GM12878 (cell line): Measurements from ENCODE around the gene CCDC88C. TPM values are rescaled to one million over a fixed set of nuclear protein-coding genes. Genes with fewer than 3 reads are reported as not detected.

Experiments used
- CBFB ChIP-seq: IDR thresholded peaks from 2 replicates; pipeline ENCODE4 v1.6.1; 2016; ENCODE audit warnings: antibody characterized with exemption, low read depth
- CBX5 ChIP-seq: sonication (generic); IDR thresholded peaks from 2 replicates; pipeline ENCODE4 v1.6.1; 2016; ENCODE audit warnings: low read depth, moderate library complexity, mild to moderate bottlenecking, inconsistent platforms
- EGR1 ChIP-seq, 2 experiments: IDR thresholded peaks; 1 replicate in 1 of 2; 2 replicates in 1 of 2; pipeline ENCODE4 v1.6.1; 2011 to 2012; ENCODE audit warnings: low read depth in 2 of 2, low read length in 2 of 2, borderline replicate concordance in 1 of 2, mild to moderate bottlenecking in 1 of 2, moderate library complexity in 1 of 2
- ESRRA ChIP-seq: IDR thresholded peaks from 2 replicates; pipeline ENCODE4 v1.6.1; 2012; ENCODE audit warnings: mild to moderate bottlenecking, low read length, improper control_type of control experiment
- ETV6 ChIP-seq, 2 experiments: fragments of 450-650 bp in 1 of 2; IDR thresholded peaks in 1 of 2; conservative IDR thresholded peaks in 1 of 2; 2 replicates each; pipeline ENCODE4 v1.6.1; 2014; ENCODE audit warnings: antibody characterized with exemption in 1 of 2, borderline replicate concordance in 1 of 2, low read depth in 1 of 2, mild to moderate bottlenecking in 1 of 2, moderate library complexity in 1 of 2
- MEF2A ChIP-seq: IDR thresholded peaks from 2 replicates; pipeline ENCODE4 v1.6.1; 2011; ENCODE audit warnings: low read depth, mild to moderate bottlenecking, low read length, moderate library complexity; ENCODE audit not compliant: insufficient read depth
- MEF2B ChIP-seq: fragments of 450-650 bp; IDR thresholded peaks from 2 replicates; pipeline ENCODE4 v1.6.1; 2018; ENCODE audit warnings: mild to moderate bottlenecking, moderate library complexity; ENCODE audit not compliant: partially characterized antibody, poor library complexity, severe bottlenecking
- MXI1 ChIP-seq: fragments of 150-350 bp; IDR thresholded peaks from 2 replicates; pipeline ENCODE4 v1.6.1; 2011; ENCODE audit warnings: low read depth, mild to moderate bottlenecking, inconsistent platforms, low read length, improper control_type of control experiment
- MYB ChIP-seq: fragments of 150-350 bp; IDR thresholded peaks from 2 replicates; pipeline ENCODE4 v1.6.1; 2014; ENCODE audit warnings: mild to moderate bottlenecking, low read depth, low read length, borderline replicate concordance
- NR2C1 ChIP-seq: fragments of 450-650 bp; IDR thresholded peaks from 2 replicates; pipeline ENCODE4 v1.6.1; 2017; ENCODE audit warnings: antibody characterized with exemption, mild to moderate bottlenecking, moderate library complexity
- NRF1 ChIP-seq: conservative IDR thresholded peaks from 2 replicates; pipeline ENCODE4 v1.6.1; 2011; ENCODE audit warnings: mild to moderate bottlenecking, low read depth, low read length, improper control_type of control experiment
- PAX8 ChIP-seq: fragments of 450-650 bp; IDR thresholded peaks from 2 replicates; pipeline ENCODE4 v1.6.1; 2017; ENCODE audit warnings: mild to moderate bottlenecking, moderate library complexity
- SMAD1 ChIP-seq: fragments of 450-650 bp; IDR thresholded peaks from 2 replicates; pipeline ENCODE4 v1.6.1; 2018; ENCODE audit warnings: mild to moderate bottlenecking, low read depth; ENCODE audit not compliant: partially characterized antibody
- SMARCA5 ChIP-seq: fragments of 450-650 bp; IDR thresholded peaks from 2 replicates; pipeline ENCODE4 v1.6.1; 2017; ENCODE audit warnings: mild to moderate bottlenecking
- SUPT20H ChIP-seq: IDR thresholded peaks from 2 replicates; pipeline ENCODE4 v1.6.1; 2011; ENCODE audit warnings: low read depth, mild to moderate bottlenecking, low read length, moderate library complexity, borderline replicate concordance; ENCODE audit not compliant: control insufficient read depth
- TAF1 ChIP-seq: IDR thresholded peaks from 2 replicates; pipeline ENCODE4 v1.6.1; 2011; ENCODE audit warnings: mild to moderate bottlenecking, low read depth, low read length, borderline replicate concordance
- TCF7 ChIP-seq: IDR thresholded peaks from 2 replicates; pipeline ENCODE4 v1.6.1; 2014; ENCODE audit warnings: antibody characterized with exemption, borderline replicate concordance
- ZBTB33 ChIP-seq: fragments of 450-650 bp; IDR thresholded peaks from 2 replicates; pipeline ENCODE4 v1.6.1; 2017; ENCODE audit warnings: mild to moderate bottlenecking
- ZNF217 ChIP-seq: fragments of 450-650 bp; IDR thresholded peaks from 2 replicates; pipeline ENCODE4 v1.6.1; 2017; ENCODE audit warnings: antibody characterized with exemption, mild to moderate bottlenecking
- ZNF592 ChIP-seq: fragments of 450-650 bp; IDR thresholded peaks from 2 replicates; pipeline ENCODE4 v1.6.1; 2017; ENCODE audit warnings: mild to moderate bottlenecking, moderate library complexity
- polyA plus RNA-seq, 11 experiments: library from polyadenylated mRNA; depleted of rRNA in 4 of 11; unstranded in 6 of 11; stranded (reverse) in 5 of 11; fragments of >200 nt; fragmentation: Nextera tagmentation in 4 of 11; fragmentation: Illumina TruSeq in 1 of 11; extraction: Ambion mirVana in 4 of 11; extraction: Trizol in 1 of 11; gene quantifications; 1 replicate in 1 of 11; 2 replicates in 10 of 11; pipeline versions ENCODE4 v1.2.1 to v1.2.3, GENCODE V29; 2011 to 2016; ENCODE audit warnings: inconsistent platforms in 2 of 11, missing spikeins in 2 of 11, low read depth in 1 of 11
- total RNA-seq, 4 experiments: library from RNA; depleted of rRNA in 3 of 4; stranded (reverse); fragments of >200 nt in 3 of 4; fragmentation: Illumina TruSeq in 1 of 4; extraction: Trizol in 1 of 4; gene quantifications; 2 replicates each; pipeline versions ENCODE4 v1.2.1 to v1.2.3, GENCODE V29; 2013 to 2021
- TF ChIP-seq, protein P1 (sequence below), 3 experiments: IDR thresholded peaks in 2 of 3; conservative IDR thresholded peaks in 1 of 3; 2 replicates each; pipeline ENCODE4 v1.5.1; 2011; ENCODE audit warnings: low read depth in 3 of 3, low read length in 3 of 3, mild to moderate bottlenecking in 3 of 3, control low read depth in 2 of 3, moderate library complexity in 2 of 3, inconsistent platforms in 1 of 3, mixed read lengths in 1 of 3; ENCODE audit not compliant: control insufficient read depth in 2 of 3, insufficient read depth in 1 of 3; ENCODE audit errors: extremely low read depth in 1 of 3

The CCDC88C gene
- total and polyA plus RNA-seq, 10 of the 15 experiments (the other 5 are each of a cell fraction or from before 2014, with no cell fraction given): 4.0 to 79.6 (median 36.6) TPM

DNA sequence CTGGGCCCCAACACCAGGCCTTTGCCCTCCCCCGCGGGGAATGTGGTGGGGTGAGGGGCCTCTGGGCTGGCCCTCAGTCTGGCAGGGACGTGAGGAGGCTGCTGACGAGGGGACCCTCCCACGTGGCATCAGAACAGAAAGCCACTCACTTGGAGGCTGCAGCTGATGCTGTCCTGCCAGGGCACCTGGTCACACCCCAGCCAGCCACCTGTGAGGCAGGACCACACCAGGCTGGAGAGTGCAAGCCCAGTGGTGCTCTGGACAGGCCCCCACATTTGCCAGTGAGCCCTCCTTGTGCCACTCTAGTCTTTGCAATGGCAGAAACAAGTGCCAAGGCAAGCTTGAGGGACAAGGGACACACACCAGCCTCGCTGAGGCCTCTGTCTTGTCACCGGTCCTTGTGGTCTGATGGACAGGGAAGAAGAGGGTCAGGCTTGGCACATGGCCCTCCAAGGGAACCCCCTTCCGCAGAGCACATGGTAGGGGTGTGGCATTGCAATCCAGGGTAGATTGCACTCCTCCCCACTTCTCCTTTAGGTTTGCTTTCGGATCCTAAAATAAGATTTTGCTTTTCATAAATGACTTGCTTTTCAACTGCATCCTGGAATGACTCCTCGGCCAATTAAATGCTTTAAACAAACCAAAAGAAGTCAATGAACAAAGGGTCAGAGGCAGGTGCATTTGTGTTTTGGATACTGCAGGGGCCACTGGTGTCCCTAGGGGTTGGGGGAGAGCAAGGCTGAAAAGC lies 53.7 kb downstream of the CCDC88C start (continued):
- TF ChIP-seq TCF7 (peak; percentile 77; the same call in 1 of the 2 replicates), NR2C1 (no peak), ZNF217 (no peak; the same call in 1 of the 2 replicates), MEF2B (peak; percentile 99), ZNF592 (no peak), SMAD1 (no peak), CBFB (peak; percentile 83), SUPT20H (no peak), MEF2A (peak; percentile 99), SMARCA5 (peak; percentile 93; the same call in 1 of the 2 replicates), NRF1 (no peak), CBX5 (no peak), MXI1 (peak; percentile 96), ZBTB33 (no peak), MYB (peak; percentile 56; the same call in 1 of the 2 replicates), EGR1 (IDR thresholded peaks at IDR 0.05; ENCODE audit: borderline replicate concordance in 1 of 2, low read depth in 2 of 2, low read length in 2 of 2) (no peak), ETV6 (conservative IDR thresholded peaks at IDR 0.05 in 1 of 2, IDR thresholded peaks at IDR 0.05 in 1 of 2; ENCODE audit: borderline replicate concordance in 1 of 2, low read depth in 1 of 2) (peak in 1 of 2 experiments; percentile 69; a peak in 2 of 4 replicates), PAX8 (no peak), TAF1 (0 out of 2 replicates have a peak, but pooled peaks have one; percentile 48), ESRRA (no peak)
- TF ChIP-seq, protein P1, sequence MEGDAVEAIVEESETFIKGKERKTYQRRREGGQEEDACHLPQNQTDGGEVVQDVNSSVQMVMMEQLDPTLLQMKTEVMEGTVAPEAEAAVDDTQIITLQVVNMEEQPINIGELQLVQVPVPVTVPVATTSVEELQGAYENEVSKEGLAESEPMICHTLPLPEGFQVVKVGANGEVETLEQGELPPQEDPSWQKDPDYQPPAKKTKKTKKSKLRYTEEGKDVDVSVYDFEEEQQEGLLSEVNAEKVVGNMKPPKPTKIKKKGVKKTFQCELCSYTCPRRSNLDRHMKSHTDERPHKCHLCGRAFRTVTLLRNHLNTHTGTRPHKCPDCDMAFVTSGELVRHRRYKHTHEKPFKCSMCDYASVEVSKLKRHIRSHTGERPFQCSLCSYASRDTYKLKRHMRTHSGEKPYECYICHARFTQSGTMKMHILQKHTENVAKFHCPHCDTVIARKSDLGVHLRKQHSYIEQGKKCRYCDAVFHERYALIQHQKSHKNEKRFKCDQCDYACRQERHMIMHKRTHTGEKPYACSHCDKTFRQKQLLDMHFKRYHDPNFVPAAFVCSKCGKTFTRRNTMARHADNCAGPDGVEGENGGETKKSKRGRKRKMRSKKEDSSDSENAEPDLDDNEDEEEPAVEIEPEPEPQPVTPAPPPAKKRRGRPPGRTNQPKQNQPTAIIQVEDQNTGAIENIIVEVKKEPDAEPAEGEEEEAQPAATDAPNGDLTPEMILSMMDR (IDR thresholded peaks at IDR 0.05 in 2 of 3, conservative IDR thresholded peaks at IDR 0.05 in 1 of 3; ENCODE audit: control insufficient read depth in 2 of 3, extremely low read depth in 1 of 3, insufficient read depth in 1 of 3, low read depth in 3 of 3, low read length in 3 of 3): peak; percentile 15 to 38 (median 22); a peak in 4 of 6 replicates
